Ascending aorta (tissue), 2 donors: Measurements from ENCODE around the gene JUNB. TPM values are rescaled to one million over a fixed set of nuclear protein-coding genes. Genes with fewer than 3 reads are reported as not detected.

Experiments
- DNase-seq, 2 donors: peaks; one replicate each; pipeline ENCODE4 v3.0.0-alpha.2; 2019; ENCODE audit warnings: low spot score in 2 of 2
- H3K27ac ChIP-seq, 2 donors: fragments of 200-600 bp; sonication (generic); one replicate each; pipeline ENCODE4 v1.5.1; 2016 to 2017; ENCODE audit warnings: mild to moderate bottlenecking in 1 of 2
- H3K27me3 ChIP-seq: fragments of 200-600 bp; sonication (generic); one replicate; pipeline ENCODE4 v1.5.1; 2017
- H3K36me3 ChIP-seq, 2 donors: fragments of 200-600 bp; sonication (generic); one replicate each; pipeline ENCODE4 v1.5.1; 2016
- H3K4me1 ChIP-seq, 2 donors: fragments of 200-600 bp; sonication (generic); one replicate each; pipeline ENCODE4 v1.5.1; 2016 to 2017; ENCODE audit warnings: mild to moderate bottlenecking in 1 of 2
- H3K4me3 ChIP-seq, 2 donors: fragments of 200-600 bp; sonication (generic); one replicate each; pipeline ENCODE4 v1.5.1; 2016 to 2017; ENCODE audit warnings: mild to moderate bottlenecking in 1 of 2
- H3K9me3 ChIP-seq, 2 donors: fragments of 200-600 bp; sonication (generic); one replicate each; pipeline ENCODE4 v1.5.1; 2016
- intact Hi-C: fragments of 100-400 bp; cut with DNase I; formaldehyde crosslinking; loops from one replicate; pipeline ENCODE4 v1.15.1; 2023
- total RNA-seq: library from RNA; depleted of rRNA; stranded (reverse); fragments of >200 nt; gene quantifications from one replicate; pipeline ENCODE4 v1.1.0, GENCODE V29; 2016
- TF ChIP-seq, protein P1 (sequence below), 3 experiments: fragments of 200-600 bp in 2 of 3; fragments of 450-650 bp in 1 of 3; sonication (generic) in 2 of 3; IDR thresholded peaks; one replicate each; pipeline ENCODE4 v1.5.1; 2016 to 2019; ENCODE audit warnings: antibody characterized with exemption in 3 of 3, mild to moderate bottlenecking in 1 of 3, moderate library complexity in 1 of 3

The JUNB gene
- total RNA-seq, 1 donor from 2014 or later: 3,581 TPM

DNA sequence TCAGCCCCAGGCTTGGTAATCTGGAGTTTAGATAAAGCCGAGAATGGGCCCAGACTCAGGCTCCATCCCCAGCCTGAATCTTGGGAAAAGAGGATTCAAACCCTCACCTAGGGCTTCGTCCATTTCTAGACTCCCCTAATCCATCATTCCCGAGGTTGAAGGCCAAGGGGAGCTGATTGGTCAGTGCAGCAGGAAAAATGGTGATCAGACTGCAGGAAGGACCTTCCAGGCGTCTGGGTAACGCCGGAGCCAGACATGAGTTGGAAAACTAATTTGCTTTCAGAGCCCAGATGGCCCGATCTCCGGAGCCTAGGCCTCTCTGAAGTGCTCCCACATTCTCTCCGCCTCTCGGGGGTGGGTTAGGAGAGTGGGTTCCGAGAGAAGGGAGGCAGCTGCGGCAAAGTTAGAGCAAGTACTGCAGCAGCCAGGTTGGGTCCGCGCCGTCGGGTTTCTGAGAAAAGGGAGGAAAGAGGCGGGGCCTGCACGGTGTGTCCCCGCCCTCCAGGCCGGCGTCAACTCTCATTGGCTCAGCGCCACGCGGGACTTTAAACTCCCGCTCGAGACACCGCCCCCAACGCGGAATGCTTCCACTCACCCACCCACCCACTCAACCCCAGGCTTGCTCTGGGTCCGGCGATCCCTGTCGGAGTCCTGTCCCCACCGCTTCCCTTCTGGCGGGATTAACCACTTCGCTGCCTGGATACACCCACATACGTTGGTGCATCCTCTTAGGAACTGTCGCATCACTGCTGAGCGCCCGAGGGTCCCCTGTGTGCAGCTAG, 43.9 kb downstream of the JUNB start:
- no peak for DNase-seq
- no peaks in the 10 kb centered on the region for H3K9me3 ChIP-seq
- peaks cover 0 to 9% of the 10 kb centered on the region in 2 donors for H3K4me1 ChIP-seq
- H3K27ac ChIP-seq: no peak overlapping the region
- no peak overlapping the region for H3K4me3 ChIP-seq
- intact Hi-C loops: no loop called here
- TF ChIP-seq, protein P1, sequence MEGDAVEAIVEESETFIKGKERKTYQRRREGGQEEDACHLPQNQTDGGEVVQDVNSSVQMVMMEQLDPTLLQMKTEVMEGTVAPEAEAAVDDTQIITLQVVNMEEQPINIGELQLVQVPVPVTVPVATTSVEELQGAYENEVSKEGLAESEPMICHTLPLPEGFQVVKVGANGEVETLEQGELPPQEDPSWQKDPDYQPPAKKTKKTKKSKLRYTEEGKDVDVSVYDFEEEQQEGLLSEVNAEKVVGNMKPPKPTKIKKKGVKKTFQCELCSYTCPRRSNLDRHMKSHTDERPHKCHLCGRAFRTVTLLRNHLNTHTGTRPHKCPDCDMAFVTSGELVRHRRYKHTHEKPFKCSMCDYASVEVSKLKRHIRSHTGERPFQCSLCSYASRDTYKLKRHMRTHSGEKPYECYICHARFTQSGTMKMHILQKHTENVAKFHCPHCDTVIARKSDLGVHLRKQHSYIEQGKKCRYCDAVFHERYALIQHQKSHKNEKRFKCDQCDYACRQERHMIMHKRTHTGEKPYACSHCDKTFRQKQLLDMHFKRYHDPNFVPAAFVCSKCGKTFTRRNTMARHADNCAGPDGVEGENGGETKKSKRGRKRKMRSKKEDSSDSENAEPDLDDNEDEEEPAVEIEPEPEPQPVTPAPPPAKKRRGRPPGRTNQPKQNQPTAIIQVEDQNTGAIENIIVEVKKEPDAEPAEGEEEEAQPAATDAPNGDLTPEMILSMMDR (IDR thresholded peaks at IDR 0.05): no peak
- H3K36me3 ChIP-seq: no peaks in the 10 kb centered on the region
- peaks cover 60% of the 10 kb centered on the region for H3K27me3 ChIP-seq

DNA sequence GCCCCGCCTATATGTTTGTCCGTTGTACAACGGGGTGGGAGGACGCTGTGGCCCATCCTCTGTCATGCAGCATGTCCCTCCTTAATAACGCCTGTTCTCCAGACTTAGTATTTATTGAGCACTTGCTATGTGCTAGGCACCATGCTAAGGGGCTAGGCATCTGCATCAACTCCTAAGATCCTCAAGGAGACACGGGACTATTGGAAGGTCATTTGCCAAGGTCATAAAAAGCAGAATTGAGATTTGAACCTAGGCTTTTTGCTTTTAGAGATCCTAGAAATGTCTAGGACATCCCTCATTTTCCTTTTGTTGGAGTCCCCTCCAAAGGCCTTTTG, 45.2 kb downstream of the JUNB start:
- Histone ChIP-seq H3K27me3 (peaks cover 60% of the 10 kb centered on the region), H3K36me3 (no peaks in the 10 kb centered on the region), H3K9me3 (no peaks in the 10 kb centered on the region), H3K4me1 (peaks cover 6 to 9% of the 10 kb centered on the region in 2 donors), H3K27ac (no peak overlapping the region), H3K4me3 (no peak overlapping the region)
- TF ChIP-seq, protein P1 (IDR thresholded peaks at IDR 0.05): no peak
- no peak for DNase-seq
- intact Hi-C loops: no loop called here

DNA sequence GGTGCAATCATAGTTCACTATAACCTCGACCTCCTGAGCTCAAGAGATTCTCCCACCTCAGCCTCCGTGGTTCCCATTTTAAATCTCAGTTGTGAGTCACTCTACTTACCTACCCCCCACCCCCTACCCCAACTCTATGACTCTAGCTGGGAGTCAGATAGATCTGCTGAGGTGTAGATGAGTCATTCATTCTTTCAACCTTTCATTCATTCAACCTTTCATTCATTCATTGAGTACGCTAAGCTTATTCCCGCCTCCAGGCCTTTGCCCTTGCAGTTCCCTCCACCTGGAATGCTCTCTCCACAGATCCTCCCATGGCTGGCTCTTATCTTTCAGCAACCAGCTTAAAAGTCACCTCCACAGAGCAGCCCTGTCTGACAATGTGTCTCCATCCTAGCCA, 45.9 kb downstream of the JUNB start:
- DNase-seq: no peak
- peaks cover 59% of the 10 kb centered on the region for H3K27me3 ChIP-seq
- TF ChIP-seq, protein P1 (IDR thresholded peaks at IDR 0.05): no peak

DNA sequence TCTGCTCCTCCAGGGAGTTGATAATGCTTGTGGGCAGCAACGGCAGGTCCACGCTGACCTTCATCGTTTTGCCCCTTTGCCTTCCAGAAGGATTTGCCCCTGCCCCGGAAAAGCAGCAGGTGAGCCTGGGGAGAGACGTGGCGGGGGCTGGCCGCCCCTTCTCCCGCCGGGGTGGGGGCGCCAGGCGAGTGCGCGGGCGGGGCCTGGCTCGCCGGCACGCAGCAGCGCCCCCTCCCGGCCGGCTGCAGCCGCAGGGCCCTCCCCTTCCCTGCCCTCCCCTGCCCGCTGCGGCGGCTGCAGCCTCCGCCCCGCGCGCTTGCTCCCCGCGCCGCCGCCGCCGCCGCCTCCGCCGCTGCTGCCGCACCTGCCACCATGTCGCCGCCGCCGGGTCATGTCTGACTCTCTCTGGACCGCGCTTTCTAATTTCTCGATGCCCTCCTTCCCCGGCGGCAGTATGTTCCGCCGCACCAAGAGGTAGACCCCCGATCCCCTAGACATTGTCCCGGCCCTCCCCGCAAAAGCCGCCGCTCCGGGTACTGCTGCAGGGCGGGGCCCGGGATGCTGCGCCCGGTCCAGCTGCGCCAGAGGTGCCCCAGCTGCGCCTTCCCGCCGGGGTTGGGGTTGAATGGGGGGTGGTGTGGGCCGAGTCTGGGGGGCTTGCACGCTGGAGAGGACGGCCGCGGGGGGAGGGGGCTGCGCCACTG, 47.0 kb downstream of the JUNB start, which contains the start of gene MAST1:
MAST1 (plus strand) TSS at position 334 of the 704 bp plus-strand sequence; CDS start at position 392, 58 bp downstream.
- Histone ChIP-seq H3K4me3 (peak within 1 kb of the TSS; percentile 34 to 49), H3K36me3 (no peaks in the 10 kb centered on the region), H3K27ac (no peak within 1 kb of the TSS), H3K27me3 (peaks cover 55% of the 10 kb centered on the region), H3K9me3 (no peaks in the 10 kb centered on the region), H3K4me1 (peaks cover 6 to 9% of the 10 kb centered on the region in 2 donors)
- DNase-seq: no peak
- intact Hi-C loops: no loop called here
- TF ChIP-seq, protein P1 (IDR thresholded peaks at IDR 0.05): peak in 1 of 3 experiments; percentile 34

More for the DNA sequence above, 45.9 kb downstream of the JUNB start:
- no peak overlapping the region for H3K27ac ChIP-seq
- H3K36me3 ChIP-seq: no peaks in the 10 kb centered on the region
- no peaks in the 10 kb centered on the region for H3K9me3 ChIP-seq
- intact Hi-C loops: no loop called here
- no peak overlapping the region for H3K4me3 ChIP-seq
- peaks cover 6 to 9% of the 10 kb centered on the region in 2 donors for H3K4me1 ChIP-seq

DNA sequence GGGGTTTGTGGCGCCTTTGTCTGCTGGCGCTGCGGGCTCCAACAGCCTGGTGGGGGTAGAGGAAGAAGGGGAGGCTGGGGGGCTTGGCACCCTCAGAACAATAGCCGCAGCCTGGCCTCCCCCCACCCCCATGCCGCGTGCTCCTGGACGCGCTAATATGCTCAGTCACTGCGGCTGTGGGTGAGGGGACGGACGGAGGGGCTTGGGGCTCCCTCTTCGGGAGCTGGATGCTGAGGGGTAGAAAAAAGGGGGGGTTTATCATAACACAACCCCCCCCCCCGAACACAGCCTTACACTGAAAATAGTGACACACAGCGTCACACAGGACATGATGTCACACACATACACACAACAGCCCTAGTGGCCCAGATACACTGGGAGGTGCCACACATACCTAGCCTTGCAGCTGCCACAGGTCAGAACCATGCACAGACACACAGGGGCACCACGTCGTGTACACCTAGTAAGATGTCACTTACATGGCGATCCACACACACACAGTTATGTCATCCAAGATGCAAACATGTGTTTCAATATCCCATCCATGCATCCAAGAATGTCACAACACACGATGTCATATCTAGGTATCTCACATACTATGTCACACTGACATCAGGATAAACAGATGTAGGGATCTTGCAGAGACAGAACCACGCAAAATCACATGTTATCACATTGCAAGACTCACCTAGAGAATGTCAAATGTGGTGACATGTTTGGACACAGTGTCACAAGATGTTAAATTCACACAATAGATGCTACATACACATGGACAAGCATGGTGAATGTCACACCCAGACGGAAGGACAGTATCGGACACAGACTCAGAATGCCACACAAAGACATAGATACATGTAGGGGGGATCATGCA, 47.8 kb downstream of the JUNB start:
- intact Hi-C loops: no loop called here
- no peak for DNase-seq
- H3K4me3 ChIP-seq: peak overlapping the region in 1 of 2 donors; percentile 49

More for the DNA sequence above, 47.8 kb downstream of the JUNB start:
- H3K9me3 ChIP-seq: no peaks in the 10 kb centered on the region
- TF ChIP-seq, protein P1 (IDR thresholded peaks at IDR 0.05): no peak
- peaks cover 52% of the 10 kb centered on the region for H3K27me3 ChIP-seq
- H3K4me1 ChIP-seq: peaks cover 5 to 6% of the 10 kb centered on the region in 2 donors
- H3K36me3 ChIP-seq: no peaks in the 10 kb centered on the region
- H3K27ac ChIP-seq: no peak overlapping the region
